ENCODE data around the gene MRPS23. TPM values are rescaled to one million over a fixed set of nuclear protein-coding genes. Genes with fewer than 3 reads are reported as not detected.
A peak's percentile ranks its signal among the peaks of the same experiment; 100 is the strongest.

Gene MRPS23
- total and polyA plus RNA-seq, 2 of the 13 experiments (the other 11 are each of a cell fraction or from before 2014, with no cell fraction given): 63.2 to 181 TPM

GRCh38 chr17:57856792-57857620, 7.2 kb upstream of the MRPS23 start (continued):
- TF ChIP-seq GZF1 (CRISPR knock-in tag; IDR thresholded peaks at IDR 0.05) (no peak), NR2C2 (CRISPR knock-in tag; IDR thresholded peaks at IDR 0.05; ENCODE audit: borderline replicate concordance) (no peak), ZFP90 (CRISPR knock-in tag; IDR thresholded peaks at IDR 0.05; ENCODE audit: borderline replicate concordance) (no peak), KDM5A (IDR thresholded peaks at IDR 0.05; ENCODE audit: borderline replicate concordance, low read length) (no peak), MIER2 (CRISPR knock-in tag; IDR thresholded peaks at IDR 0.05) (no peak), ELK4 (CRISPR knock-in tag; IDR thresholded peaks at IDR 0.05; ENCODE audit: borderline replicate concordance) (no peak), STAT5B (CRISPR knock-in tag; IDR thresholded peaks at IDR 0.05) (no peak), TCF7L2 (IDR thresholded peaks at IDR 0.05; ENCODE audit: low read depth, low read length) (no peak), ARID4A (CRISPR knock-in tag; IDR thresholded peaks at IDR 0.05; ENCODE audit: borderline replicate concordance) (peak; percentile 44; the same call in 1 of the 2 replicates), ZFP91 (CRISPR knock-in tag; IDR thresholded peaks at IDR 0.05; ENCODE audit: borderline replicate concordance) (peak; percentile 1; the same call in 1 of the 2 replicates), ZSCAN22 (CRISPR knock-in tag; IDR thresholded peaks at IDR 0.05) (no peak), ZHX1 (CRISPR knock-in tag; IDR thresholded peaks at IDR 0.05; ENCODE audit: low read depth) (no peak), PRDM15 (CRISPR knock-in tag; IDR thresholded peaks at IDR 0.05) (no peak), ZKSCAN8 (CRISPR knock-in tag; IDR thresholded peaks at IDR 0.05; ENCODE audit: borderline replicate concordance) (no peak)

All from HepG2 (cell line).